ENCODE results near the gene DIP2B. TPM values are rescaled to one million over a fixed set of nuclear protein-coding genes. Genes with fewer than 3 reads are reported as not detected.
A peak's percentile ranks its signal among the peaks of the same experiment; 100 is the strongest.

Gene DIP2B
- total RNA-seq, 1 experiment from 2014 or later = 20.0 TPM

DNA sequence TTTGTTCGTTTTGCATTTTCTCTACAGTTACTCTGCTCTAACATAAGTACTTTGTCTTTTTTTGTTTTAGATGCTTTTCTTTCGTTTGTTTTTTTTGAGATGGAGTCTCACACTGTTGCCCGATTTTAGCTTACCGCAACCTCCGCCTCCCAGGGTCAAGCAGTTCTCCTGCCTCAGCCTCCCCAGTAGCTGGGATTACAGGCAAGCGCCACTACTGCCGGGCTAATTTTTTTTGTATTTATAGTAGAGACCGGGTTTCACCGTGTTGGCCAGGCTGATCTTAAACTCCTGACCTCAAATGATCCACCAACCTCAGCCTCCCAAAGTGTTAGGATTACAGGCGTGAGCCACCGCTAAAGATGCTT, 2.7 kb downstream of the DIP2B start:
- H3K4me2 ChIP-seq (ENCODE audit: insufficient read depth, insufficient read length, low read length) = no peak overlapping the region
- no peak overlapping the region for H3K27ac ChIP-seq (ENCODE audit: insufficient read length, low read depth, low read length)
- DNase-seq = no peak
- H3T11ph ChIP-seq (ENCODE audit: low read length) = no peak overlapping the region
- Mint-ChIP-seq H3K27ac (peak overlapping the region in 1 of 3 experiments; percentile 40; a peak in 2 of 7 replicates), H3K27me3 (ENCODE audit: low read depth) (no peaks in the 10 kb centered on the region), H3K4me1 (peaks cover 21 to 33% of the 10 kb centered on the region in 2 experiments), H3K4me3 (peak overlapping the region in 1 of 2 experiments; percentile 6; a peak in 1 of 5 replicates), H3K36me3 (ENCODE audit: insufficient read depth in 1 of 3, low read depth in 3 of 3) (peaks cover 0 to 1% (median 0%) of the 10 kb centered on the region in 3 experiments; a peak in 1 of 7 replicates), H3K9me3 (no peaks in the 10 kb centered on the region)
- no CpG with 5 or more reads among the region's 11 CpGs for WGBS (ENCODE audit: extremely low coverage, insufficient read length, low lambda C conversion rate)
- H3K56ac ChIP-seq (ENCODE audit: insufficient read length, low read depth, low read length) = no peak overlapping the region
- H3K4me1 ChIP-seq (ENCODE audit: insufficient read depth, low read length) = no peaks in the 10 kb centered on the region
- no peak overlapping the region for H3K23ac ChIP-seq (ENCODE audit: insufficient read length, low read depth, low read length)
- no peak overlapping the region for H3K18ac ChIP-seq (ENCODE audit: insufficient read length, low read depth, low read length)
- H3K79me1 ChIP-seq (ENCODE audit: insufficient read depth, low read depth, low read length, poor library complexity, severe bottlenecking) = peaks cover 2% of the 10 kb centered on the region
- H2AFZ ChIP-seq (ENCODE audit: low read length) = no peak overlapping the region
- no peak overlapping the region for H3K9ac ChIP-seq (ENCODE audit: extremely low read depth, insufficient read length, low read length)
- H3K27me3 ChIP-seq (ENCODE audit: insufficient read depth, low read length) = no peaks in the 10 kb centered on the region
- no peak overlapping the region for H2BK12ac ChIP-seq (ENCODE audit: insufficient read length, low read depth, low read length)
- H2BK15ac ChIP-seq (ENCODE audit: low read depth, low read length) = no peak overlapping the region
- peaks cover 10% of the 10 kb centered on the region for H3K23me2 ChIP-seq (ENCODE audit: insufficient read length, low read depth, low read length, poor library complexity, severe bottlenecking)
- H2AK5ac ChIP-seq (ENCODE audit: insufficient read length, low read length) = no peak overlapping the region
- H4K8ac ChIP-seq (replicated peaks; ENCODE audit: insufficient read length, low read depth, low read length) = no peak overlapping the region
- no peak overlapping the region for H2BK20ac ChIP-seq (ENCODE audit: low read depth, low read length, poor library complexity, severe bottlenecking)
- peaks cover 17% of the 10 kb centered on the region; the same call in 1 of the 2 replicates for H3K79me2 ChIP-seq (ENCODE audit: insufficient read depth, low read length)
- no peak overlapping the region for H4K5ac ChIP-seq (ENCODE audit: insufficient read length, low read depth, low read length)
- H3K4ac ChIP-seq (ENCODE audit: low read depth, low read length) = no peak overlapping the region
- TF ChIP-seq, protein P1, sequence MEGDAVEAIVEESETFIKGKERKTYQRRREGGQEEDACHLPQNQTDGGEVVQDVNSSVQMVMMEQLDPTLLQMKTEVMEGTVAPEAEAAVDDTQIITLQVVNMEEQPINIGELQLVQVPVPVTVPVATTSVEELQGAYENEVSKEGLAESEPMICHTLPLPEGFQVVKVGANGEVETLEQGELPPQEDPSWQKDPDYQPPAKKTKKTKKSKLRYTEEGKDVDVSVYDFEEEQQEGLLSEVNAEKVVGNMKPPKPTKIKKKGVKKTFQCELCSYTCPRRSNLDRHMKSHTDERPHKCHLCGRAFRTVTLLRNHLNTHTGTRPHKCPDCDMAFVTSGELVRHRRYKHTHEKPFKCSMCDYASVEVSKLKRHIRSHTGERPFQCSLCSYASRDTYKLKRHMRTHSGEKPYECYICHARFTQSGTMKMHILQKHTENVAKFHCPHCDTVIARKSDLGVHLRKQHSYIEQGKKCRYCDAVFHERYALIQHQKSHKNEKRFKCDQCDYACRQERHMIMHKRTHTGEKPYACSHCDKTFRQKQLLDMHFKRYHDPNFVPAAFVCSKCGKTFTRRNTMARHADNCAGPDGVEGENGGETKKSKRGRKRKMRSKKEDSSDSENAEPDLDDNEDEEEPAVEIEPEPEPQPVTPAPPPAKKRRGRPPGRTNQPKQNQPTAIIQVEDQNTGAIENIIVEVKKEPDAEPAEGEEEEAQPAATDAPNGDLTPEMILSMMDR (conservative IDR thresholded peaks at IDR 0.05) = no peak
- H2BK5ac ChIP-seq (ENCODE audit: insufficient read length, low read length) = no peak overlapping the region
- H4K91ac ChIP-seq (ENCODE audit: insufficient read length, low read depth, low read length) = no peak overlapping the region
- H3K9me3 ChIP-seq (ENCODE audit: control insufficient read depth, low read depth, low read length) = no peaks in the 10 kb centered on the region
- H4K20me1 ChIP-seq (ENCODE audit: control insufficient read depth, insufficient read depth, insufficient read length) = no peaks in the 10 kb centered on the region
- H3K14ac ChIP-seq (ENCODE audit: insufficient read depth, low read length) = no peak overlapping the region
- no peak overlapping the region for H2BK120ac ChIP-seq (ENCODE audit: low read depth, low read length, poor library complexity, severe bottlenecking)

All from H9 (cell line).